ENCODE data around the gene RABL3.

The RABL3 gene

GRCh38 chr3:120713262-120713661 lies 29.1 kb downstream of the RABL3 start:
- H2AFZ ChIP-seq (ENCODE audit: low read depth, low read length): no peak overlapping the region
- no peaks in the 10 kb centered on the region for H4K20me1 ChIP-seq (ENCODE audit: insufficient read depth, low read length)
- no peak overlapping the region for H3K4me3 ChIP-seq (ENCODE audit: low read depth in 1 of 2, low read length in 2 of 2)
- DNase-seq (no peak), ATAC-seq (ENCODE audit: insufficient read depth, low read depth) (no peak)
- H3K4me1 ChIP-seq (ENCODE audit: insufficient read depth, low read length): no peaks in the 10 kb centered on the region
- H3K9me3 ChIP-seq (ENCODE audit: insufficient read depth, low read length, severe bottlenecking): no peaks in the 10 kb centered on the region
- no peak for TF ChIP-seq EZH2 (IDR thresholded peaks at IDR 0.05; ENCODE audit: borderline replicate concordance, low read depth, low read length, severe bottlenecking)
- no peak for TF ChIP-seq CTCF (IDR thresholded peaks at IDR 0.05; ENCODE audit: borderline replicate concordance, extremely low read depth, low read length, poor library complexity, severe bottlenecking)
- no peak overlapping the region for H3K9ac ChIP-seq (ENCODE audit: low read depth, low read length)
- no peaks in the 10 kb centered on the region for H3K36me3 ChIP-seq (ENCODE audit: insufficient read depth, low read length)
- H3K27me3 ChIP-seq (ENCODE audit: insufficient read depth, low read length, poor library complexity): no peaks in the 10 kb centered on the region
- H3K79me2 ChIP-seq (ENCODE audit: insufficient read depth, low read length): no peaks in the 10 kb centered on the region
- H3K27ac ChIP-seq (ENCODE audit: low read length): no peak overlapping the region
- H3K4me2 ChIP-seq (ENCODE audit: insufficient read depth, low read length): no peak overlapping the region

- TF ChIP-seq EZH2 (IDR thresholded peaks at IDR 0.05; ENCODE audit: borderline replicate concordance, low read depth, low read length, severe bottlenecking) (no peak), CTCF (IDR thresholded peaks at IDR 0.05; ENCODE audit: borderline replicate concordance, extremely low read depth, low read length, poor library complexity, severe bottlenecking) (no peak)
- Histone ChIP-seq H3K27ac (ENCODE audit: low read length) (no peak overlapping the region), H3K4me3 (ENCODE audit: low read depth in 1 of 2, low read length in 2 of 2) (no peak overlapping the region), H4K20me1 (ENCODE audit: insufficient read depth, low read length) (no peaks in the 10 kb centered on the region), H3K36me3 (ENCODE audit: insufficient read depth, low read length) (peaks cover 5% of the 10 kb centered on the region; the same call in 1 of the 2 replicates), H3K4me2 (ENCODE audit: insufficient read depth, low read length) (no peak overlapping the region), H3K9ac (ENCODE audit: low read depth, low read length) (no peak overlapping the region), H3K4me1 (ENCODE audit: insufficient read depth, low read length) (no peaks in the 10 kb centered on the region), H3K79me2 (ENCODE audit: insufficient read depth, low read length) (no peaks in the 10 kb centered on the region), H3K9me3 (ENCODE audit: insufficient read depth, low read length, severe bottlenecking) (no peaks in the 10 kb centered on the region), H2AFZ (ENCODE audit: low read depth, low read length) (no peak overlapping the region), H3K27me3 (ENCODE audit: insufficient read depth, low read length, poor library complexity) (no peaks in the 10 kb centered on the region)
- no peak for DNase-seq
- ATAC-seq (ENCODE audit: insufficient read depth, low read depth): no peak
Observed at GRCh38 chr3:120710369-120710768, 31.9 kb downstream of the RABL3 start.

GRCh38 chr3:120708408-120708807 lies 33.9 kb downstream of the RABL3 start:
- H3K36me3 ChIP-seq (ENCODE audit: insufficient read depth, low read length): peaks cover 18% of the 10 kb centered on the region; the same call in 1 of the 2 replicates
- H4K20me1 ChIP-seq (ENCODE audit: insufficient read depth, low read length): no peaks in the 10 kb centered on the region
- no peak overlapping the region for H2AFZ ChIP-seq (ENCODE audit: low read depth, low read length)
- no peak overlapping the region for H3K4me2 ChIP-seq (ENCODE audit: insufficient read depth, low read length)
- no peak for DNase-seq
- H3K27ac ChIP-seq (ENCODE audit: low read length): no peak overlapping the region
- H3K4me1 ChIP-seq (ENCODE audit: insufficient read depth, low read length): no peaks in the 10 kb centered on the region
- no peaks in the 10 kb centered on the region for H3K9me3 ChIP-seq (ENCODE audit: insufficient read depth, low read length, severe bottlenecking)
- TF ChIP-seq CTCF (IDR thresholded peaks at IDR 0.05; ENCODE audit: borderline replicate concordance, extremely low read depth, low read length, poor library complexity, severe bottlenecking): no peak
- no peak for TF ChIP-seq EZH2 (IDR thresholded peaks at IDR 0.05; ENCODE audit: borderline replicate concordance, low read depth, low read length, severe bottlenecking)
- H3K9ac ChIP-seq (ENCODE audit: low read depth, low read length): no peak overlapping the region
- H3K79me2 ChIP-seq (ENCODE audit: insufficient read depth, low read length): no peaks in the 10 kb centered on the region
- H3K4me3 ChIP-seq (ENCODE audit: low read depth in 1 of 2, low read length in 2 of 2): no peak overlapping the region
- ATAC-seq (ENCODE audit: insufficient read depth, low read depth): no peak
- H3K27me3 ChIP-seq (ENCODE audit: insufficient read depth, low read length, poor library complexity): no peaks in the 10 kb centered on the region

- no peaks in the 10 kb centered on the region for H3K27me3 ChIP-seq (ENCODE audit: insufficient read depth, low read length, poor library complexity)
- H3K79me2 ChIP-seq (ENCODE audit: insufficient read depth, low read length): no peaks in the 10 kb centered on the region
- ATAC-seq (ENCODE audit: insufficient read depth, low read depth): no peak
- no peak overlapping the region for H3K4me2 ChIP-seq (ENCODE audit: insufficient read depth, low read length)
- no peak overlapping the region for H2AFZ ChIP-seq (ENCODE audit: low read depth, low read length)
- no peaks in the 10 kb centered on the region for H4K20me1 ChIP-seq (ENCODE audit: insufficient read depth, low read length)
- DNase-seq: no peak
- H3K9ac ChIP-seq (ENCODE audit: low read depth, low read length): no peak overlapping the region
- H3K9me3 ChIP-seq (ENCODE audit: insufficient read depth, low read length, severe bottlenecking): no peaks in the 10 kb centered on the region
- H3K4me1 ChIP-seq (ENCODE audit: insufficient read depth, low read length): no peaks in the 10 kb centered on the region
- H3K27ac ChIP-seq (ENCODE audit: low read length): no peak overlapping the region
- H3K36me3 ChIP-seq (ENCODE audit: insufficient read depth, low read length): peaks cover 25% of the 10 kb centered on the region; the same call in 1 of the 2 replicates
- TF ChIP-seq EZH2 (IDR thresholded peaks at IDR 0.05; ENCODE audit: borderline replicate concordance, low read depth, low read length, severe bottlenecking): no peak
- TF ChIP-seq CTCF (IDR thresholded peaks at IDR 0.05; ENCODE audit: borderline replicate concordance, extremely low read depth, low read length, poor library complexity, severe bottlenecking): no peak
- H3K4me3 ChIP-seq (ENCODE audit: low read depth in 1 of 2, low read length in 2 of 2): no peak overlapping the region
Observed at GRCh38 chr3:120706950-120707349, 35.4 kb downstream of the RABL3 start.

Measured in DND-41 (cell line).